Dermis blood vessel endothelial cell (primary cell): ENCODE data around the gene SCNN1B. TPM values are rescaled to one million over a fixed set of nuclear protein-coding genes. Genes with fewer than 3 reads are reported as not detected.

Source experiments
- DNase-seq: peaks from one replicate; pipeline ENCODE4 v3.0.0; 2010
- total RNA-seq: library from RNA; depleted of rRNA; stranded (reverse); fragments of >200 nt; gene quantifications from 2 replicates; pipeline ENCODE4 v1.2.3, GENCODE V29; 2014

The SCNN1B gene
- total RNA-seq, 1 donor from 2014 or later, result 10.4 TPM

- no peak for DNase-seq
Observed at GRCh38 chr16:23323224-23324030, 21.3 kb downstream of the SCNN1B start.

- peak; percentile 12 for DNase-seq
Observed at GRCh38 chr16:23324727-23325126, 22.6 kb downstream of the SCNN1B start.

- no peak for DNase-seq
Observed at GRCh38 chr16:23327836-23328235, 25.7 kb downstream of the SCNN1B start.

- DNase-seq, result no peak
Observed at GRCh38 chr16:23330161-23330560, 28.1 kb downstream of the SCNN1B start.

- no peak for DNase-seq
Observed at GRCh38 chr16:23330583-23331249, 28.6 kb downstream of the SCNN1B start.

GRCh38 chr16:23333034-23333579 is 31.0 kb downstream of the SCNN1B start:
- no peak for DNase-seq

GRCh38 chr16:23333831-23334456 is 31.8 kb downstream of the SCNN1B start:
- DNase-seq, result no peak

- no peak for DNase-seq
Observed at GRCh38 chr16:23334457-23334853, 32.4 kb downstream of the SCNN1B start.

GRCh38 chr16:23334950-23335349 is 32.8 kb downstream of the SCNN1B start:
- DNase-seq, result no peak

- no peak for DNase-seq
Observed at GRCh38 chr16:23337836-23338550, 35.9 kb downstream of the SCNN1B start.

GRCh38 chr16:23339787-23340186 is 37.7 kb downstream of the SCNN1B start:
- DNase-seq, result no peak

- no peak for DNase-seq
Observed at GRCh38 chr16:23342083-23342640, 40.1 kb downstream of the SCNN1B start.

GRCh38 chr16:23343643-23344612 is 41.8 kb downstream of the SCNN1B start:
- no peak for DNase-seq

GRCh38 chr16:23345237-23345636 is 43.1 kb downstream of the SCNN1B start:
- no peak for DNase-seq

- peak; percentile 30 for DNase-seq
Observed at GRCh38 chr16:23348579-23349469, 46.7 kb downstream of the SCNN1B start.

GRCh38 chr16:23351360-23351759 is 49.3 kb downstream of the SCNN1B start:
- DNase-seq, result no peak

- DNase-seq, result no peak
Observed at GRCh38 chr16:23353440-23353839, 51.3 kb downstream of the SCNN1B start.

GRCh38 chr16:23354246-23354645 is 52.1 kb downstream of the SCNN1B start:
- no peak for DNase-seq

- no peak for DNase-seq
Observed at GRCh38 chr16:23355106-23355670, 53.1 kb downstream of the SCNN1B start.

GRCh38 chr16:23356941-23357340 is 54.8 kb downstream of the SCNN1B start:
- no peak for DNase-seq
